Stimulated activated CD4-positive, alpha-beta T cell treated with anti-CD3 and anti-CD28 coated beads, Interleukin-15, amount 100 ng/mL, for 48 hours (primary cell): Measurements from ENCODE around the gene MAB21L2.
"Not testable (repeated sequence)": the region's sequence is repeated elsewhere in the genome, so short reads cannot be mapped to it uniquely, and the experiment has no call there.

Experiments used
- DNase-seq, 2 donors: peaks; one replicate each; pipeline ENCODE4 v3.0.0-alpha.2; 2020; ENCODE audit warnings: low read depth in 2 of 2

The MAB21L2 gene

DNA sequence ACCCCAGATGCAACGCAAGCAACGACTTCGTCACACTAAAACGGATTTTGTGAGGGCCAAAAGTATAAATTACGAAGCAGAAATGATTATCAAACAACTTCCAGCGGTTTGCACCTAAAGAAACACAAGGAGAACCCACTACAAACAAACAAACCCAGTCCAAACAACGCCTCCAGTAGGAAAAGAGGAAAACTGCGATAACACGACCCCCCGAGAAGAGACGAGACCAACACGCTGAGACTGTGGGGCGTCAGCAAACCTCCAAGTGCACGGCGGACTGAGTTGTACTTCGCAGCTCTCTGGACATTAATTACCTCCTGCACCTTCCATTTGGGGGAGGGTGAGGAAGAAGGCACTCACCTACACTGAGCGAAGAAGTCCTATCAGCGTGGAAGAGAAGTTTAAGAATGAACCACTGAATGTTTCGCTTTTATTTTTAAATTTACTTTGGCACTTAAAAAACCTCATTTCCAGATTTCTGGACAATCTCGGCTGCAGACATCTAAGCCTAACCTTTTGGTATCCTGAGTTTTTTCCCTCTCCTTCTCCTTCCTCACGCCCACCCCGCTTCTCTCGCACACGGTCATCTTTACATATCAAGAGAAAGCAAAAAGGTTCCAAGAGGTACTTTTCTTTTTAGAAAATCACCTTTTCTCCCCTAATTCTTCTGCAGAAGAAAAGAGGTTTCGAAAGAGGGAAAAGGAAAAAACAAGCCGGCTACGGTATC, at the start of gene MAB21L2:
MAB21L2 (plus strand) TSS at position 6 of the 727 bp plus-strand sequence. CDS start 879 bp downstream, outside the sequence.
- DNase-seq = no peak

DNA sequence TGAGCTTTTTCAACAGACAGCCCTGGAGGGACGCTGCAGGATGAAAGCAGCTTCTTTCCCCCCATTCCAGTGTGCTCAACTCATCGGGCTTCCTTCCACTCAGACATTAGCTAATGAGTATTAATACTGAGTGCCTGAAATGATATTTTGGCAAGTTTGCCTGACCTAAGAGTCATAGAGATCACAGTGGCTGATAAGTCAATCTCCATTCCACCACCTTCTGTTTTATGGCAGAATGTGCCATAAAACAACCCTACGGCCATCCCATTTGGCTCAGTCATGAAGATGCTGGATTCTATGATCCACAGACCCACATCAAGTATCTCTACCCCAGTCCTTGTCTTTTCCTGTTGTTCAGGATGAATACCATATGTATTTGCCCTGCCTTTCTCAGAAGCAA, 48.3 kb upstream of the MAB21L2 start:
- DNase-seq = no peak

DNA sequence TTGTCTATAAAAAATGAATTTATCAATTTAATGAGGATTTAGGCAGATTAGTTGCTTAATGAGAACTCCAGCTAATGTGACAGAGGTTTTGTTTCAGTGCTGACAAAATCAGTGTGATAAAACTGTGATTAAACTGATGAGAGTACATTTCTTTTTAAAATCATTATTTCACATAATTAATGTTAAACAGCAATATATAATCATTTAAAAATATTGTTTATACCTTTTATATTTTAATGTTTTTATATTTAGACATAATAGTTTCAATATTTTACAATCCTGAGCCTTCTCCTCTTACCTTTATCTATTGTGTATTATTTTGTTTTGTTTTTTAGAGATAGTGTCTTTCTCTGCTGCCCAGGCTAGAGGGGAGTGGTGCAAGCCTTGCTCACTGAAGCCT, 47.1 kb upstream of the MAB21L2 start:
- no peak for DNase-seq

DNA sequence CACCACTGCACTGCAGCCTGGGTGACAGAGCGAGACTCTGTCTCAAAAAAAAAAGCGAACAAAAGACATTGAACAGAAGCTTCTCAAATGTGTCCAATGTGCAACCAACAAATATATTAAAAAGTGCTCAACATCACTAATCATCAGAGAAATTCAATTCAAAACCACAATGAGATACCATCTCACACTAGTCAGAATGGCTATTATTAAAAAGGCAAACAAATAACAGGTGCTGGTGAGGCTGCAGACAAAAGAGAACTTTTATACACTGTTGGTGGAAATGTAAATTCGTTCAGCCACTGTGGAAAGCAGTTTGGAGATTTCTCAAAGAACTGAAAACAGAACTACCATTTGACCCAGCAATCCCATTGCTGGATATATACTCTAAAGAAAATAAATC, 44.0 kb upstream of the MAB21L2 start:
- DNase-seq = not testable (repeated sequence)

DNA sequence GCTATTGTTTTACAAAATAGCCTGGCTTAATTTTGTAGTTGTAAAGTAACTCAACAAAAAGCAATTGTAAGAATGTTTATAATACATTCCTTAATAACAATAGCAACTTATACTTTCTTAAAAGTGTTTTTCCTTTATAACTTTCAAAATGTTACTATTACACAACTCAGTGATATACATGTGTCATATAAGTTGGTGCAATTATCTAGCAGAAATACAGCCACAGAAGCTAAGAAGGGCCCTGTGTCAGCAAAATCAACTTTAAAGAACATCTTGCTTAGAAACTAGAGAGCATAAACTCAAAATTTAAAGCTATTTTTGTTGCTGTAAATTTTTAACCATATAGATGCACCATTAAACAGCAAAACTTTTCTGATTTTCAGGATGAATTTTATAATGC, 41.4 kb upstream of the MAB21L2 start:
- DNase-seq = no peak

DNA sequence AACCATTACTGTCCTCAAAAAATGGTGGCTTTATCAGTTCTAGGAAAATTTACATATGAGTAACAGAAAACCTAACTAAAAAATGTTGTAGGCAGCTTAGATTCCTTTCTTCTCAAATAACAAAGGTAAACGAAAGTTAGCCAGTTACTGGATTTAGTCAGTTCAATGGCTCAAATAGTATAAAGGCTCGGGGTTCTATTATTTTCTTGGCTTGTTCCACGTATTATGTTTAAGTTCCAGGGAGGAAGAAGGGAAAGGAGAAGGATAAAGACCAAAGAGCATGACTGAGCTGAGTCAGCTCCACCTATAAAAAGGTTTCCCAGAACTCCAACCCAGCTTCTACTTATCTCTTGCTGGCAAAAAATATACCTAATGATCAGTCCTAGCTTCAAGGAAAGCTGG, 41.0 kb upstream of the MAB21L2 start:
- no peak for DNase-seq

DNA sequence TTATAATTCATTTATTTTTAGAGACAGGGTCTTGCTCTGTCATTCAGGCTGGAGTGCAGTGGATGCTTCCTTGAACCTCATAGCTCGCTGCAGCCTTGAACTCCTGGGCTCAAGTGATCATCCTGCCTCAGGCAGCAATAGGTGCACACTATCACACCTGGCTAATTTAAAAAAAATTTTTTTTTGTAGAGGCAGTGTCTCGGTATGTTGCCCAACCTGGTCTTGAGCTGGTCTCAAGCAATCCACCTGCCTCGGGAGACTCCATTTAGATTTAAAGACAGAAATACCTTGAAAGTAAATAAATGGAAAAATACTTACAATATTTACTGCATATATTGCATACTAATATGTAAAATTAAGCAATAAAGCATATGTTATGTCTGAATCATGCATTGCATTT, 40.3 kb upstream of the MAB21L2 start:
- no peak for DNase-seq

DNA sequence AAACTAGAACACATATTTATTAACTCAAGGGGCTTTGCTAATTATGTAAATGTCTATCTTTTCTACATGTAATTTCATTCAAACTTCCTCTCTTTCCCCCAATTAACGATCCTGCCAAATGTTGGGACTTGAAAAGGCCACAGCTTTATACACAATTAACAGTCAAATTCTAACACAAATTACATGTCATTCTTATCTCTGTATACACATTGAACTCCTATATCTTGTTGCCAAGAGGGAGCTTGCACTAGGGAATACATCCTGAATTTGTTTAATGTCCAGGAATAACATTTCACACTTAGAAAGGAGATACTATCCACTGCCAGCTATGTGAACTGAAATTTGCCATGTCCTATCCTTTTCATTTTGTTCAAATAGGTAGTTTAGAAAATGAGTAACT, 38.9 kb upstream of the MAB21L2 start:
- DNase-seq = no peak

DNA sequence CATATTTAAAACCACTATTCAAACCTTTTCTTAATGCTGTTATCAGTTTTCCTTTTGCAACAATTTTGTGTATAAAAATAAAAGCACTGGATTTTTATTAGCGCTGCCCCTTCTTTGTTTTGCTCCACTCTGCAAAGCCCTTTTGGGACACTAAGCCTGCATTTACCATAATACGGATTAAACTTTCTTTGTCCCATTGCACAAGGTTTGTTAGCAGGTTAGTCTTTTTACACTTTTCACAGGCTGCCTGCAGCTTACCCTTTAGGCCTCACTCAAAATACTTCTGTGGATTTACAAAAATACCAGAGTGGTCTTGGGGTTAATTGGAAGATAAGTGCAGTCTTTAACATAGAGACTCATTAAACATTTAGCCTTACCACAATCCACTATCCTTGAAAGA, 35.7 kb upstream of the MAB21L2 start:
- no peak for DNase-seq

DNA sequence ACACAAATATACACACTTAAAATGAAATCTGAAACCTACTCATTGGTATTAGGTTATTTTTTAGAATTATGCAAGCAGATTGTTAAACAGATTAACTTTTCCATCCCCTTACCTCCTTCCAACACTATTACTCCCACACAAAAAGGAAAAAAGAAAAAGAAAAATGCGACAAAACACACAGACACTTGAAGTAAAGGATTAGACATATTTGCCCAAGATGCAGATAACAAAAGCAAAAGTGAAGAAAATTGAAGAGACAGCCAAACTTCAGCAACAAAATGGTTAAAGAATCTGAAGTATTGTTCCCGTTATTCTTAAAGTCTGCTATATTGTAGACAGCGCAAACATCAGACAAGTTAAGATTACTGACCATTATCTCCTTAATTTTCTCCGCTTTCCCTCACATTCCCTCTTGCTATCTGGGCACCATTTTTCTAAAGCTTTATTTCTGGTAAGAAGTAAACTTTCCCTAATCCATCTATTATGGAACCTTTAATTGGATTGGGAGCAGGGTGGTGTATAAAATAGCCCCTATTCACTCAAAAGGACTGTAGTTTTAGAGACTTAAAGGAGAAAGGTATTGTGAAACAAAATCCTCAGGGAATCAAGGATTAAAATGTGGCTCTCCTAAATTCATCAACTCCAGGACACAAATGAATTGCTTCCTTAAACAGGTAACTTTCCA, 34.7 kb upstream of the MAB21L2 start:
- DNase-seq = no peak

DNA sequence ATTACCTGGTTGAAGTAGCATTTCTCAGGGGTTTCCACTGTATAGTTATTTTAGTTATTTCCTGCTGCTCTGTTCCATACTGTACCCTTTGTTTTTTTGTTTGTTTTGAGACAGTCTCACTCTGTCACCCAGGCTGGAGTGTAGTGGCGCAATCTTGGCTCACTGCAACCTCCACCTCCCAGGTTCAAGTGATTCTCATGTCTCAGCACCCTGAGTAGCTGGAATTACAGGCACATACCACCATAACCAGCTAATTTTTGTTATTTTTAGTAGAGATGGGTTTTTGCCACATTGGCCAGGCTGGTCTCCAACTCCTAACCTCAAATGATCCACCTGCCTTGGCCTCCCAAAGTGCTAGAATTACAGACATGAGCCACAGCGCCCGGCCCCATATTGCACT, 24.1 kb upstream of the MAB21L2 start:
- DNase-seq = not testable (repeated sequence)

DNA sequence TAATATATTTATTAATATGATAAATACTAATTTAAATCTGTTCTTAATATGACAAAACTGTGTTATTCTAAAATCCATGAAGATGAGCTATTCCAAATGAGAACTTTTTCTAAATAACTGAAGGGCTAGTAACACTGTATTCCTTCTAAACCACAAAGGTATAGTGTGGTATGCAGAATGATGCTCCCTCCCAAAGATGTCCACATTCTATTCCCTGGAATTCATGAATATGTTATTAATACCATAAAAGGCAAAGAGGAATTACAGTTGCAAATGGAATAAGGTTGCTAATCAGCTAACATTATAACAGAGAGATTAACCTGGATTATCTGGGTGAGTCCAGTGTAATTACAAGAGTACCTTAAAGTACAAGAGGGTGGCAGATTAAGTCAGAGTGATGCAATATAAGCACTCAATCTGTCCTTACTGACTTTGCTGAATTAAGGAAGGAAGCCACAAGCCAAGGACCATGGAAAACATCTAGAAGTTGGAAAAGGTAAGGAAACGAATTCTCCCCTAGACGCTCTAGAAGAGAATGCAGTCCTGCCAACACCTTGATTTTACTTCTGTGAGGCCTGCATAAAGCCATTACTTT, 20.7 kb upstream of the MAB21L2 start:
- no peak for DNase-seq

DNA sequence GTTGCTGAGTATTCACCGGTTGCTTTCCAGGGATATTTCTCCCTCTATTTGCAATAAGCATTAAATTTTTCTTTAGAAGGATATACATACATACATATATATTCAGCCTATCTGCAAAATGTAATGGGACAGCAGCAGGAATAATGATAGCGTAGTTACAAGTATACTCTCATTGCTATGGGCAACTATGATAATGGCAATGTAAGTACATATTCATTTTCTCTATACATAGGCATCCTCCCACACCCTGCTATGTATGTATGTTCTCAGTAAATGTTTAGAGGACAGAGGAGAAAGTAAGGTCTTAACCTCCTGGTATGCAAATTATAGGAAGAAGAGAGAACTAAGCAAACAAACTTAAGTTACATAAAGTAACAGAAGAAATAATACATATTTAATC, 19.7 kb upstream of the MAB21L2 start:
- no peak for DNase-seq

DNA sequence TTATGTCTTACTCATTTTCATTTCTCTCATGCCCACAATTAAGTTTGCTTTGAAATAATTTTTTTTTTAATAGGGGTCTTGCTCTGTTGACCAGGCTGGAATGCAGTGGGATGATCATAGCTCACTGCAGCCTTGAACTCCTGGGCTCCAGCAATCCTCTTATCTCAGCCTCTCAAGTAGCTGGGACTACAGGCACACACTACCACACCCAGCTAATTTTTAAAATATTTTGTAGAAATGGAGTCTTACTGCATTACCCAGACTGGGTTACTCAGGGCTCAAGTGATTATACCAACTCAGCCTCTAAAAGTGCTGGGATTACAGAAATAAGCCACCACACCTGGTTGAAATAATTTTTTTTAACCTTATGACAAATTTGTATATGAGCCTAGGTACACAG, 19.2 kb upstream of the MAB21L2 start:
- DNase-seq = no peak

DNA sequence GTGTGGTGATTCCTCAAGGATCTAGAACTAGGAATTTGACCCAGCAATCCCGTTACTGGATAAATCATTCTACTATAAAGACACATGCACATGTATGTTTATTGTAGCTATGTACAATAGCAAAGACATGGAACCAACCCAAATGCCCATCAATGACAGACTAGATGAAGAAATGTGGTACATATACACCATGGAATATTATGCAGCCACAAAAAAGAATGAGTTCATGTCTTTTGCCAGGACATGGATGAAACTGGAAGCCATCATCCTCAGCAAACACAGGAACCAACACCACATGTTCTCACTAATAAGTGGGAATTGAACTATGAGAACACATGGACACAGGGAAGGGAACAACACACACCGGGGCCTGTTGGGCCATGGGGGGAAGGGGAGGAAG, 17.0 kb upstream of the MAB21L2 start:
- DNase-seq = not testable (repeated sequence)

DNA sequence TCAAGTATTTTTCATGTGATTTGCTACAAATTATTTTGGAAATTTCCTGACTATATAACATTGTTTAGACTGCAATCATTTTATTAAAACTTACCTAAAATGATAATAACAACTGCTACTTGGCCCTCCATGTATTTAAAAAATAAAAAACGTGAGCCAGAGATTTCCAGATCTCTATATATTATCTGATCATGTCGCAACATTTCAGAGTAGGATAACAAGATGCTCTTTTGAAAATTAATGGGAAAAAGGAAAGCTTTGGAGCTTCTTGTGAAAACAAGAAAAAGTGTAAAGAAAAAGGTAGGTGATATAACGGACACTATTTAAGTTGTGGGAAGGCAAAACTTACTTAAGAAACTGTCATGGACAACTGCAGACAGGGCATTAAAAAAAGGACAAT, 14.9 kb upstream of the MAB21L2 start:
- no peak for DNase-seq

DNA sequence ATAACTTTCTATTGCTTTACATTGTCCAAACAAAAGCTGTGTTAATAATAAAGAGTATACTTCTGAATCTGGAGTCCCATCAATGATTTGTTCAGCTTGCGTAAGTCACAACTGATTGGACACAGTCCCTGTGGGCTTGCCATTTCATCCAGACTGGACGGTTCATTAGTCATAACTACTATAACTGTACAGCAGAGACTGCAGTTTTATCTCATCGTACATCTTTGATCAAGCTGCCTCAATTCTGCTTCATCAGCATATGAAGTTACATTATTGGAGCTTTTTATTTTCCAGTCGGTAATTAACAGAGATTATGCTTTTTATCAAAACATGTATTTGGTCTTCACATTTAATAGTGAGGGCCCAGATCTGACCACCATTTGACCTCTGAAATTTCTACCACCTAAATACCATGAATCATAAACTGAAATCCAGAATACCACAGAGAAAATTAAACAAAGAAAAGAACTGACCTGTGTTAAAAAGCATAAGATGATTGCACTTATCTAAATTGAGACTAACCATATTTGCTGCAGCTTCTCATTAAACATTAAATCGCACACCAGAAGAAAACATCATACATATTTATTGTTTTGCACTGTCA, 12.5 kb upstream of the MAB21L2 start:
- no peak for DNase-seq

DNA sequence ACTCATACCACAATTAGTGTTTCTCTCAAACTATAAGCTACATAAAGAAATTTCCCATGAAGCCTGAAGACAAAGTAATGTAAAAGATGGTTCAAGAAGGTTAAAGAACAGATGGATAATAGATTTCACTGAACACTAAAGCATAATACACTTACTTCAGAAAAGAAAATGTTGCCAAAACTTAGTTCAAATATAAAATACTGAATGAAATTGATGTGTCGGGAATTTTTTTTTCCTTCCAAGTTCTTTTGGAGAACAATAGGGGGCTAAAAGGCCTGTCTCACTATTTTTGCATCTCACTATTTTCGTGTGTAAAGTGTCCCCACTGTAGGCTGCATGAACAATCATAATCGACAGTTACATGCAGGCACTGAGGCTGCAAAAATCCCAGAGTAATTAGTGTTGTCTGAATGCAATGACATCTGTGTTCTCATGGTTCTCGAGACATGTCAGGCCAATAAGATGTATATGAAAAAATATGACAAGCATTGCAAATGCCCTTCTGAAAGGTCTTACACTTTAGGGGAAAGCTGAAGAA, 11.9 kb upstream of the MAB21L2 start:
- no peak for DNase-seq

DNA sequence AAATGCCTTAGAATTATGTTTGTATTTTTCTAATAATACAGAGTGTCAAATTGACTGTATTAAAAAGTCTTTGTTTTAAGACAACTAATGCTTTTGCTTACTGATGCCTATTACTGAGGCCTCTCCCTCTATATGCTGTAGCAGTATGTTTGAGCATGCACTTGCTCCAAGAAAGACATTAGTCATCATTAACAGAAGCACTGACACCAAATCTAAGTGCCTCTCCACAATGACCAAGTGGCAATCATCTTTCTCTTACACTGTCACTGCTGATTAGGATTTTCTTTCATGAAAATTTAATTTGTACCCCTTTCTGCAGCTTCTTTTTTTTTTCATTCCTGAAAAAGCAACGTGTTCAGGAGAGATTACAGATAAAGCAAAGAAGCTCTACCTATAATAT, 11.1 kb upstream of the MAB21L2 start:
- no peak for DNase-seq

DNA sequence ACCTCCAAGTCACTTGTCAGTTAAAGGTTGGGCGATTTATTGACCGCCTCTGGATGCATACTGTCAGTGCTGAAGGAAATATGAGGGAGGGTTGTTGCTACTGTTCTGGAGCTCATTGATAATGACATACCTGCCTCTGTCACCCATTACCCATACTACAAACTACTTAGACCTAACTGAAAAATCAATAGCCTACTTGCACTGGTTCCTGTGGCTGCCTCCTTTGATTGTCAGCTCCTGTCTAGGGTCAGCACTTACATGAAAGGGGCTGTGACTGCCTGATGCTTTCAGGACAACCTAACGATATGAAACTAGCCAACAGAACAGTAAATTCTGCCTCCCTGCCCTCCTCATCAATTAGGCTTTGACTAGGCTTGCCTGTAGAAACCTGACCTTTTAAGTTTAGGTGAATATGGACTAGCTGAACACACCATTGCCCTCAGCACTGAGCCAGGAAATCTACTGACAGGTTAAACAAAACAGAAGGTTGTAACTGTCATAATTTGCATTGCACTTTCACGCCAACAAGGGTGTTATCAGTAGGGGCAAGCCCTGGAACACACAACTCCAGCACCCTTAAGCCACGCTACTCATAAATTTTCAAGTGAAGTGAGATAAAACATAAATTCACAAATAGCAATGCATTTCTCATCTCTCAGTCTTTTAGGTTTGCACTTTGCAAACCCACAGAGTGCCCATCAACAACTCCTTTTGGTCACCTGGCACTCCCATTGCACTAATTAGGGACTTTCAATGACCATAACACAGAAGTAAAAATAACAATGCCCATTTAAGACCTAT, 9.0 kb upstream of the MAB21L2 start:
- no peak for DNase-seq

DNA sequence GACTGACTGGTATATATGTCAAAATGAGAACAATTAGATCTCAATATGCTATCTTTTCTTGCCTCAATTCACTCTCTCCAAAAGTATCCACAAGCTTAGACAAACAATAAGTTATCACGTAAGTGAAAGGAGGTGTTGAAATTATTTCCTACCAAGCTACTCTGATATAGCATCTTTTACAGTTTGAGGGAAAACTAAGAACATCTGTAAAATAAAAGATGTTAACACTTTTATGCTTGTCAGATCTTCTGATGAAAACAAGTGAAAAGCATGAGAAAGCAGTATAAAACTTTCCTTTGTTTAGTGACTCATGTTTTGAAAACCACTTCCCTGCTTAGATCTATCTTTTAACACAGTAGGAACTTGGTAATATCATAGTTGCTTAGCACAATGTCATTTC, 8.4 kb upstream of the MAB21L2 start:
- DNase-seq = no peak

DNA sequence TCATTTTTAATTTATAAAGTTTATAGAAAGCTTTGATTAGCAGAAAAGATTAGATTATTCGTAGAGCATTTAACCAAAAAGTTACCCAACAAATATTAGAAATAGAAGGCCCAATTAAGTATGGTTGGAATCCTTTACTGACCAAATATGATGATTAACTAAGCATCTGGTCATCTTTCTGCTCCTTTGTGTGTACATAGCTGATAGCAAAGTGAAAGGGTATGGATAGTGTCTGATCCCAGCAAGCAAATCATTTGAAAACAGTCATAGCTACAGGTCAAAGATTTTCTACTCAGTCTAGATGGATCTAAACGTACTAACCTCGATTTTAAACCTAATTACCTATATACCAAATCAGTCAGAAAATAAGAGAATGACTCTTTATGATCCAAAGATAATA, 7.3 kb upstream of the MAB21L2 start:
- no peak for DNase-seq
